ENCODE data around the gene LRRTM3.

DNA sequence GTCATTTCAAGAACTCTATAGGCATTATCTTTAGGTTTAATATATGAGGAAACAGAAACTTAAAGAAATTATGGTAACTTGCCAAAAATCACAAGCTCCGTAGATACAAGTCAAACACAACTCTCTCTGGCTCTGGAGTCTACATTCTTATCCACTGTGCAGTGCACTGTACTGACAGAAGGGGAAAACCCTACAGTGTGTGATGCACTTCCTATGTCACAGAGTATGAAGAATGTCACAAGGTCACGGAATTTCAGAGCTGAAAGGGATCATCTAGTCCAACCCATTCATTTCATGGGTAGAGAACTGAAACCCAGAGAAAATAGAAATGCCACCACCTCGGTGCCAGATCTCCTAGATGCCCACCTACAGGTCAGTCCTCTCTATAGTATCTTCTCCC is 86.1 kb downstream of the LRRTM3 start:
- TF ChIP-seq EZH2phosphoT487 (IDR thresholded peaks at IDR 0.05; ENCODE audit: insufficient read depth, low read depth) (no peak), EZH2 (IDR thresholded peaks at IDR 0.05; ENCODE audit: insufficient read depth, poor library complexity, severe bottlenecking) (no peak)

Data from GM23248 (cell line).